22Rv1 (cell line): Measurements from ENCODE around the gene FBN2.

ENCODE experiments used
- H3K27ac ChIP-seq: fragments of 450-650 bp; 2 replicates; pipeline ENCODE4 v1.5.1; 2017
- ZFX ChIP-seq: fragments of 450-650 bp; IDR thresholded peaks from 2 replicates; pipeline ENCODE4 v1.6.1; 2017; ENCODE audit warnings: antibody characterized with exemption, borderline replicate concordance
- TF ChIP-seq, protein P1 (sequence below): fragments of 450-650 bp; IDR thresholded peaks from 2 replicates; pipeline ENCODE4 v1.5.1; 2017; ENCODE audit warnings: mild to moderate bottlenecking

The FBN2 gene

DNA sequence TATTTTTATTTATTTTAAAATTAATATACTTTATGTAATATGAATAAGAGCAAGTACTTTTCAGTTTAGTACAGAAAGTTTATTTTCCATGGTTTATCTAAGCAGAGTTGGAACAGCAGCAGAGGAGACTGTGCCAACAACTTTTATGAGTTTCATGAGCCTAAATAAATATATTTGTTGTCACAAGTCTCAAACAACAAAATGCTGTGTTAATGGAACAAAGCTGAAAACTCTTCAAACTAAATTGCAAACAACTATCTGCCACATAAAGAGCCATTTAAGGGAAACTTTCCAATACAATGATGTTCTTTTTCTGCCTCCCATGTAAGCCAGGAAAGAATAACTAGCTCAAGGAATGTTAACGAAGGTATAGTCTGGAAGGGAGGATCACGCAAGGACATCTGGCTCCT is 96.1 kb downstream of the FBN2 start:
- TF ChIP-seq ZFX = no peak
- TF ChIP-seq, protein P1, sequence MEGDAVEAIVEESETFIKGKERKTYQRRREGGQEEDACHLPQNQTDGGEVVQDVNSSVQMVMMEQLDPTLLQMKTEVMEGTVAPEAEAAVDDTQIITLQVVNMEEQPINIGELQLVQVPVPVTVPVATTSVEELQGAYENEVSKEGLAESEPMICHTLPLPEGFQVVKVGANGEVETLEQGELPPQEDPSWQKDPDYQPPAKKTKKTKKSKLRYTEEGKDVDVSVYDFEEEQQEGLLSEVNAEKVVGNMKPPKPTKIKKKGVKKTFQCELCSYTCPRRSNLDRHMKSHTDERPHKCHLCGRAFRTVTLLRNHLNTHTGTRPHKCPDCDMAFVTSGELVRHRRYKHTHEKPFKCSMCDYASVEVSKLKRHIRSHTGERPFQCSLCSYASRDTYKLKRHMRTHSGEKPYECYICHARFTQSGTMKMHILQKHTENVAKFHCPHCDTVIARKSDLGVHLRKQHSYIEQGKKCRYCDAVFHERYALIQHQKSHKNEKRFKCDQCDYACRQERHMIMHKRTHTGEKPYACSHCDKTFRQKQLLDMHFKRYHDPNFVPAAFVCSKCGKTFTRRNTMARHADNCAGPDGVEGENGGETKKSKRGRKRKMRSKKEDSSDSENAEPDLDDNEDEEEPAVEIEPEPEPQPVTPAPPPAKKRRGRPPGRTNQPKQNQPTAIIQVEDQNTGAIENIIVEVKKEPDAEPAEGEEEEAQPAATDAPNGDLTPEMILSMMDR = no peak
- H3K27ac ChIP-seq = peak overlapping the region; percentile 68

DNA sequence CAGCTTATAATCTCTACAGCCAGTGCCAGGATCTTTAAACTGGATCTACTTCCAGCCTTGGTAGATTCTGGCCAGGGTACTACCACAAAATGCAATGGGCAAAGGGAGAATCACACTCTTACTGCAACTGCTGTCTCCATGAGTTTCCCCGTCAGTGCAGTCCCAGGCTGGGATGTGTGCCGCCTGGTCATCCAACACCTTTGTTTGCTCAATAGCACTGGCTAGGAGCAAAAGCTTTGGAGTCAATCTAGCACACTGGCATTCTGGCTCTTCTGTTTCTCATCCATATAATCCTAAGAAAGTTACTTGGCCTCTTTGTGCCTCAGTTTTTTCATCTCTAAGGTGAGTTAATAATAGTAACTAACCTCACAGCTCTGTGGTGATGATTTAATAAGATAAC is 96.9 kb downstream of the FBN2 start:
- H3K27ac ChIP-seq = peak overlapping the region; percentile 68
- TF ChIP-seq, protein P1 = no peak
- TF ChIP-seq ZFX = no peak

DNA sequence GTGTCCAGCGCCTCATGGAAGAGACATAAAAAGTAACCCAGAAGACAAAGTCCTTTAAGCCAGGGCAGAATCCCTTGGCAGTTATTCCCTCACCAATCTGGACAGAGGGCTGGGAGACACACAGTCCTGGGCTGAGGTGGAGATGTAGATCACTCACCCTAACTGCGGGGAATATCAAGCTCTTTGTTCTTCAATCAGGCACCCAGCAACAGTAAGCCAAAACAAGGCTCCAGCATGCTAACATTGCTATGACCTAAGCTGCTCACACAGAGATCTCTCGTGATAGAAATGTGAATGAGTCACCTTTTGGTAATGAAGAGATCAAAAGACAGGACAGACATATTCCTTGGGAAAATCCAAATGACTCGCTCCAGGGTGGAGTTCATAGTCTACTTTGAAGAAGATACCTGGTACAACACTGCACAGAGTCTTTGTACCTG is 101.3 kb downstream of the FBN2 start:
- no peak overlapping the region for H3K27ac ChIP-seq
- TF ChIP-seq, protein P1 = no peak
- no peak for TF ChIP-seq ZFX

DNA sequence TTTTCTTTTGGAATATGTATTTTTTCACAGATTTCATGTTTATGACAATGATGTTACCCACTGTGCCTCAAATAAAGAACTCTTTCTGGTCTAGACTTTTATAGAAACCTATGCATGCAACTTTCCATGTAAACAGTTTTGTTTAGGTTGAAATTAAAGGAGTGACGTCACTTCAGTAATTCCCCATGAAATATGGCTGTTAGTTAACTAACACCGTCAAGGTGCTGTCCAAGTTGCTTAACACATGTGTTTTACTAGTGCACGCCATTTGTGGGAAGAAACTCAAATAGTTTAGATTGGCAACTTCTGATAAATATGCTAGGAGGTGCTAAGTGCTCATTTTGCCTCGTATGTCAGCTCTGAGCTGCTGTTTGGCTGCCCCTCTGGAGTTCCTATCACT is 102.2 kb downstream of the FBN2 start:
- TF ChIP-seq, protein P1 = no peak
- no peak for TF ChIP-seq ZFX
- no peak overlapping the region for H3K27ac ChIP-seq

DNA sequence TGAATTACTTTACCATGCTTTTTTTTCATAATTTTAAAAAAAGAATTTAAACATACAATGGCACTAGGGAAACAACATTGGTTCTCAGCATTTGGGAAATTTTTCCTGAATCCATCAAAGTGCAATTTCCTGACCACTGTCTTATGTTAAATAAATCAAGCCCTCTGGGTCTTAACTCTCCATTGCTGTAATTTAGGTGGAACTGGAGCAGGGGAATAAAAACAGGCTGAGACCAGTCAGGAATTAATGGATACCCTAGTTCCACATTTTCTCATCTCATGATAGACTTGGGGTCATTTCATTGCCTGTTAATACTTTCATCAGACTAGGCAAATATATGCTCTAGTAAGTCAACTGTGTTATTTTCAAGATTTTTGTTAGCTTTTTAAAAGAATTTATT is 103.1 kb downstream of the FBN2 start:
- H3K27ac ChIP-seq = no peak overlapping the region
- TF ChIP-seq, protein P1 = no peak
- TF ChIP-seq ZFX = no peak

DNA sequence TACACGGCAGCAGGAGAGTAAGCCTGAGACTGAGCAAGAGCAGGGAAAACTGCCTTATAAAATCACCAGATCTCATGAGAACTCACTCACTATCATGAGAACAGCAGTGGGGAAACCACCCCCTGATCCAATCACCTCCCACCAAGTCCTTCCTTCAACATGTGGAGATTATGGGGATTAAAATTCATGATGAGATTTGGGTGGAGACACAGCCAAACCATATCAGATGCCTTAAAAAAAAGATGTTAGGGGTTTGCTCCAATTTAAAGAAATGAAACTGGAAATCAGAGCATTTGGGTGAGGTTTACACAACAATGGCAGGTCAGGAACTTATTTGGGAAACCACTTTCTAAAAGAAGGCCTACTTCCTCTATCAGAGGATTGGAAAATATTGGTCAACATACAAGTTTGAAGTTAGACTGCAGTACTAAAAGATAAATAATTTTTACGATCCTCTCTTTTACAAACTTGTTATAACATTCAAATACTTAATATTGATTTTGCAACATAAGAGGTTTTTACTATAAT is 105.1 kb downstream of the FBN2 start:
- no peak for TF ChIP-seq ZFX
- TF ChIP-seq, protein P1 = no peak
- H3K27ac ChIP-seq = no peak overlapping the region

DNA sequence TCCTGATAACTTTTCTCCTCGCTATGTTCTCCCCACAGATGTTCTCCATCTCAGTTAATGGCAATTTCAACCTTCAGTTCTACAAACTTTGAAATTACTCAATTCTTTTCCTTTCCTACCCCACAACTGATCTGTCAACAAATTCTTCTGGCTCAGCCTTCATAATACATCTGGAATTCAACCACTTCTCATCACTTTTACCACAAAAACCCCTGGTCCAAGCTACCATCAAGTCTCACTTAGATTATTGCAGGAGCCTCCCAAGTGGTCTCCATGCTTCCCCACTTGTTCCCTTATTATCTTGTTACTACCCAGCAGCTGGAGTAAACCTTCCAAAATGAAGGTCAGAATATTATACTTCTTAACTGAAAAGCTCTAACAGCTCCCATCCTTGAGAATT is 110.1 kb downstream of the FBN2 start:
- no peak for TF ChIP-seq ZFX
- TF ChIP-seq, protein P1 = no peak
- H3K27ac ChIP-seq = no peak overlapping the region
